NCI-H2196 treated with DMSO at 0.1 percent for 48 hours (cell line): ENCODE data around the gene NOL3.

ENCODE experiments used
- DNase-seq: peaks from one replicate; lab custom pipeline; 2025; ENCODE audit not compliant: unreplicated experiment; lab: John Stamatoyannopoulos, UW

NOL3 gene

GRCh38 chr16:67204076-67204475 is 33.7 kb downstream of the NOL3 start:
- DNase-seq = no peak

GRCh38 chr16:67206129-67206837 is 35.9 kb downstream of the NOL3 start:
- no peak for DNase-seq

- no peak for DNase-seq
These were observed 36.5 kb downstream of the NOL3 start for GRCh38 chr16:67206838-67207248.

GRCh38 chr16:67207249-67208091 is 37.1 kb downstream of the NOL3 start:
- DNase-seq = peak; percentile 23

- DNase-seq = no peak
These were observed 38.0 kb downstream of the NOL3 start for GRCh38 chr16:67208154-67208896.

- DNase-seq = no peak
These were observed 39.2 kb downstream of the NOL3 start for GRCh38 chr16:67209565-67209964.

GRCh38 chr16:67210069-67210937 is 40.0 kb downstream of the NOL3 start:
- no peak for DNase-seq

- no peak for DNase-seq
These were observed 41.3 kb downstream of the NOL3 start for GRCh38 chr16:67211674-67212073.

GRCh38 chr16:67212766-67213165 is 42.4 kb downstream of the NOL3 start:
- DNase-seq = no peak

GRCh38 chr16:67213197-67214019 is 43.1 kb downstream of the NOL3 start:
- no peak for DNase-seq

GRCh38 chr16:67215706-67216105 is 45.4 kb downstream of the NOL3 start:
- DNase-seq = no peak

- no peak for DNase-seq
These were observed 46.5 kb downstream of the NOL3 start for GRCh38 chr16:67216612-67217490.

GRCh38 chr16:67223992-67224391 is 53.7 kb downstream of the NOL3 start:
- no peak for DNase-seq
